Activated CD8-positive, alpha-beta T cell treated with anti-CD3 and anti-CD28 coated beads for 36 hours (primary cell): ENCODE results near the gene UNC13B. TPM values are rescaled to one million over a fixed set of nuclear protein-coding genes. Genes with fewer than 3 reads are reported as not detected.

Experiments used
- ATAC-seq: fragments of 200-7000 bp; cut with Tn5 transposase; one replicate; pipeline ENCODE4 v1.10.0; 2021; ENCODE audit warnings: mild to moderate bottlenecking, moderate library complexity
- CTCF ChIA-PET: fragments of 350-600 bp; sonication (Branson Sonifier 250); formaldehyde crosslinking; loops from one replicate; lab custom pipeline; 2021; ENCODE audit warnings: antibody characterized with exemption; lab: Charles Lee
- POLR2A ChIA-PET: fragments of 350-600 bp; sonication (Branson Sonifier 250); formaldehyde crosslinking; loops from one replicate; lab custom pipeline; 2021; ENCODE audit warnings: antibody characterized with exemption; lab: Charles Lee
- DNase-seq: peaks from one replicate; pipeline ENCODE4 v3.0.0-alpha.2; 2020
- H3K27ac Mint-ChIP-seq: one replicate; pipeline ENCODE4 v1.8.0; 2021; ENCODE audit warnings: mild to moderate bottlenecking, mixed read lengths
- H3K27me3 Mint-ChIP-seq: one replicate; pipeline ENCODE4 v1.8.0; 2021; ENCODE audit warnings: mixed read lengths
- H3K36me3 Mint-ChIP-seq: one replicate; pipeline ENCODE4 v1.8.0; 2021; ENCODE audit warnings: low read depth, mixed read lengths
- H3K4me1 Mint-ChIP-seq: one replicate; pipeline ENCODE4 v1.8.0; 2021; ENCODE audit warnings: low read depth, mixed read lengths
- H3K4me3 Mint-ChIP-seq: one replicate; pipeline ENCODE4 v1.8.0; 2021; ENCODE audit warnings: mild to moderate bottlenecking, moderate library complexity, mixed read lengths
- H3K9me3 Mint-ChIP-seq: one replicate; pipeline ENCODE4 v1.8.0; 2021; ENCODE audit warnings: mixed read lengths
- intact Hi-C: fragments of 100-400 bp; cut with micrococcal nuclease; formaldehyde crosslinking; loops from one replicate; pipeline ENCODE4 v1.10.0; 2022
- total RNA-seq, 2 experiments: library from RNA; stranded (reverse); gene quantifications; one replicate each; pipeline ENCODE4 v1.2.3, GENCODE V29; 2021
- TF ChIP-seq, protein P1 (sequence below): fragments of 200-600 bp; IDR thresholded peaks from one replicate; pipeline ENCODE4 v1.8.0; 2022; ENCODE audit warnings: antibody characterized with exemption, mild to moderate bottlenecking

The UNC13B gene
- total RNA-seq, 2 experiments from 2014 or later, result 1.3 to 1.9 TPM

DNA sequence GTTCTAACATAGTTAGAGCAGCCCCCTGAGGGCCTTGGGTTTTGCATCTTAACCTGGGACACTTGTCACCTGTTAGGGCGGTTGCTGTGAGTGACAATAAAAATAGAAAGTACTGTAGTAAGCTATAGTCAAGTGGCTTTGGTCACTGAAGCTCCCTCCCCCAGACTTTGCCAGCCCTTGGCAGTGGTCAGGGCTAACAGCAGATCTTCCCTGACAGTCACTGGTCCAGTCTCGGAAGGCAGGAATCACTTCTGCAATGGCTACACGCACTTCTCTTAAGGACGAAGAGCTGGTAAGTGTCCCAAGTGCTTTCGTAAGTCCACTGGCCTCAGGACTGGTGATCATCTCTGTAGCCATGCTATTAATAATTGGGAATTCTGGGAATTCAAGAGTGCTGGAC, 213.1 kb downstream of the UNC13B start:
- no peak for DNase-seq
- TF ChIP-seq, protein P1, sequence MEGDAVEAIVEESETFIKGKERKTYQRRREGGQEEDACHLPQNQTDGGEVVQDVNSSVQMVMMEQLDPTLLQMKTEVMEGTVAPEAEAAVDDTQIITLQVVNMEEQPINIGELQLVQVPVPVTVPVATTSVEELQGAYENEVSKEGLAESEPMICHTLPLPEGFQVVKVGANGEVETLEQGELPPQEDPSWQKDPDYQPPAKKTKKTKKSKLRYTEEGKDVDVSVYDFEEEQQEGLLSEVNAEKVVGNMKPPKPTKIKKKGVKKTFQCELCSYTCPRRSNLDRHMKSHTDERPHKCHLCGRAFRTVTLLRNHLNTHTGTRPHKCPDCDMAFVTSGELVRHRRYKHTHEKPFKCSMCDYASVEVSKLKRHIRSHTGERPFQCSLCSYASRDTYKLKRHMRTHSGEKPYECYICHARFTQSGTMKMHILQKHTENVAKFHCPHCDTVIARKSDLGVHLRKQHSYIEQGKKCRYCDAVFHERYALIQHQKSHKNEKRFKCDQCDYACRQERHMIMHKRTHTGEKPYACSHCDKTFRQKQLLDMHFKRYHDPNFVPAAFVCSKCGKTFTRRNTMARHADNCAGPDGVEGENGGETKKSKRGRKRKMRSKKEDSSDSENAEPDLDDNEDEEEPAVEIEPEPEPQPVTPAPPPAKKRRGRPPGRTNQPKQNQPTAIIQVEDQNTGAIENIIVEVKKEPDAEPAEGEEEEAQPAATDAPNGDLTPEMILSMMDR, result no peak
- Mint-ChIP-seq H3K27ac (no peak overlapping the region), H3K36me3 (no peaks in the 10 kb centered on the region), H3K4me3 (no peak overlapping the region), H3K27me3 (no peaks in the 10 kb centered on the region), H3K9me3 (no peaks in the 10 kb centered on the region), H3K4me1 (no peaks in the 10 kb centered on the region)
- ChIA-PET POLR2A (no interaction called here), CTCF (no interaction called here)
- intact Hi-C loops, result no loop called here
- ATAC-seq, result no peak

DNA sequence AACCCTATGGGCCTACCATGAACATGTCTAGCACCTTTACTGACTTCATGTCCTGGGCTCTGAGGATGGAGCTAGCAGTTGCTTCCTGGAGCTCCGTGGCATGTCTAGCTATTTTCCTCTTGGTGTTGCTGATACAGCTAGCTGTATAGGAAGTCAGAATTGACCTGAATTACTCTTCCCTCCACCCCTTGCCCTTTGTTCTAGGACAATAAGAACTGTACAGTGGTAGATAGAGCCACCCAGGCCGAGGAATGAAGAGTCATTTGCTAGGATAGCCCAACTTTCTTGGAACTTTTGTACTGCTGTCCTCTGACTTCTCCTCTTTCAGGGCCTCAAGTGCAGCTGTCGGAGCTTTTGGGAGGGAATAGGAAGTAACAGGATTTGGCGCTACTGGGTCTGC, 218.2 kb downstream of the UNC13B start:
- no peak overlapping the region for H3K27ac Mint-ChIP-seq
- no peak for ATAC-seq
- no peaks in the 10 kb centered on the region for H3K36me3 Mint-ChIP-seq
- no peaks in the 10 kb centered on the region for H3K4me1 Mint-ChIP-seq
- ChIA-PET CTCF (interaction anchor here (0.7 to 1.5 kb wide), 2 partner anchors 11 to 481 kb away, joined by 3 read pairs; no protein-coding TSS in a partner anchor), POLR2A (no interaction called here)
- intact Hi-C loops, result no loop called here
- TF ChIP-seq, protein P1, result no peak
- no peaks in the 10 kb centered on the region for H3K9me3 Mint-ChIP-seq
- no peaks in the 10 kb centered on the region for H3K27me3 Mint-ChIP-seq
- DNase-seq, result no peak
- H3K4me3 Mint-ChIP-seq, result no peak overlapping the region

DNA sequence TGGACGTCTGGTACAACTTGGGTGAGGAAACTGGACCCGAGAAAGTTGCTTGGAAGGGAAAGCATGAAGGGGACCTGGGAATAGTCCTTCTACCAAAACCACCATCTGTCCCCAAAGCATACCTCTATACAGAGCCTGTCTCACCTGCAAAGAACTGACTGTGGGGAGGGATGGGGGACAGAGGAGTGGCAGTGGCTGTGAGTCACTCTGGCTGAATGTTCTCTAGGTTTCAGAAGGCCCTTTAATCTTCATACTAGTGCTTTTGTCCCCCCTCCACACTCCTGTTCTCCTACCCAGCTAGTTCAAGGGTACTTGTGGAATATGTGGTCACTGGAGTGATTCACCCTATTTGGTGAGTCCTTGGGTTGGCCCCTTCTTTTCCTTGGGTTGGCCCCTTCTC, 218.8 kb downstream of the UNC13B start:
- ChIA-PET POLR2A (no interaction called here), CTCF (no interaction called here)
- H3K27ac Mint-ChIP-seq, result no peak overlapping the region

DNA sequence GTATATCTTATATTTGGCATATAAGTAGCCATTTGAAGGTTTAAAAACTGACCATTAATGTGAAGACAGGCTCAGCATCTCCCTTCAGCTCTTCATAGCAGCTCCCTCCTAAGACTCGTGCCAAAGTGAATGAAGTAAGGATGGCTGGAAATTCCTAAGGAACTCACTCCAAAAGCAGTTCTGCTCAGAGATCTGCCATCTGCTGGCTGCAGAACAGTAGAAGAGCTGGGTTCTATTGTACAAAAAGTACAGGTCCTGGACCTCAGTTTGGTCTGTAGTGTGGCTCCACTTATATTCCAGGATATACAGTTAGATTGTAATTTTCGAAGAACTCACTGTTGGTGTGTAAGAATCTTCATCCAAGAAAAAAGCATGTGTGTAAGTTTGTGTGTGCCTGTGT, 223.2 kb downstream of the UNC13B start:
- no peaks in the 10 kb centered on the region for H3K36me3 Mint-ChIP-seq
- no peaks in the 10 kb centered on the region for H3K9me3 Mint-ChIP-seq
- ATAC-seq (no peak), DNase-seq (no peak)
- ChIA-PET POLR2A (no interaction called here), CTCF (no interaction called here)
- no peak overlapping the region for H3K27ac Mint-ChIP-seq
- intact Hi-C loops, result no loop called here
- TF ChIP-seq, protein P1, result no peak
- H3K4me3 Mint-ChIP-seq, result no peak overlapping the region
- peaks cover 9% of the 10 kb centered on the region for H3K27me3 Mint-ChIP-seq
- no peaks in the 10 kb centered on the region for H3K4me1 Mint-ChIP-seq

More for the DNA sequence above, 218.8 kb downstream of the UNC13B start:
- intact Hi-C loops, result no loop called here
- Mint-ChIP-seq H3K9me3 (no peaks in the 10 kb centered on the region), H3K4me3 (no peak overlapping the region), H3K27me3 (no peaks in the 10 kb centered on the region), H3K36me3 (no peaks in the 10 kb centered on the region), H3K4me1 (no peaks in the 10 kb centered on the region)
- ATAC-seq, result no peak
- TF ChIP-seq, protein P1, result no peak
- no peak for DNase-seq

DNA sequence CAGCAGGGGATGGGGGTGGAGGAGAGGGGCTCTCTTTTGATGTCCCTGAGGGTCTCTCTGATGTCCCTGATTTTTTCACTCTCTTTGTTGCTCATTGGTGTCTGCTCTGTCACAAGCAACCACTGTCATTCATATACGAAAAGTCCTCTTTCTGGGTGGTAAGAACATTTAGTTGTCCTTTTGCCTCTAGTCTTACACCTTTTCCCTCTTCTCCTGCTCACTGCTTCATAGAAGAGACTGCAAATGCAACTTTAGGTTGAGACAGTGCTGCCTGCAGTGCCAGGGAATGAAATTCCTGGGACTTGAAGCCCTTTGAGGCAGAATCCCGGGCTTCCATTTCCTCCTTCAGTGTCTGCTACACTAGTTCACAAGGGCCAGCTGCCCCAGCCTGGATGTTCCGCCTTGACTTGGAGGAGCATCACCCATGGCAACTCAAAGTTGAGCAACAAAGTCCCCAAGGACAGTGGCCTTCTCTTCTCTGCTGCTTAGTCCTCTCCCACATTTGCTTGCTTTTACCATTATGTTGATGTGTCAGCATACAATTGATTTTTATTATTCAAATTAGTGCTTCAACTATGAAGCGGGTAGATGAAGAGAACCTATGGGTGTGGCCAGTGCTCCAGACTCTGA, 233.4 kb downstream of the UNC13B start:
- ChIA-PET CTCF (interaction anchor here (1.5 kb wide), 1 partner anchor 8 kb away, joined by 3 read pairs; no protein-coding TSS in a partner anchor), POLR2A (no interaction called here)
- TF ChIP-seq, protein P1, result no peak
- H3K9me3 Mint-ChIP-seq, result no peaks in the 10 kb centered on the region
- ATAC-seq, result no peak
- no peak overlapping the region for H3K27ac Mint-ChIP-seq
- no peak for DNase-seq
- H3K4me3 Mint-ChIP-seq, result no peak overlapping the region
- peaks cover 2% of the 10 kb centered on the region for H3K4me1 Mint-ChIP-seq
- H3K36me3 Mint-ChIP-seq, result no peaks in the 10 kb centered on the region
- intact Hi-C loops, result no loop called here
- peaks cover 2% of the 10 kb centered on the region for H3K27me3 Mint-ChIP-seq
